ENCODE data around the gene CKAP5.

CKAP5 gene

GRCh38 chr11:46696212-46696558 is 149.9 kb downstream of the CKAP5 start:
- no peak overlapping the region; the same call in 1 of the 2 replicates for H3K4me3 ChIP-seq (ENCODE audit: control insufficient read depth, low read depth, low read length)
- no peak for DNase-seq (ENCODE audit: low read depth)
- no peak for TF ChIP-seq CTCF (IDR thresholded peaks at IDR 0.05; ENCODE audit: control insufficient read depth, insufficient read depth, low read depth, low read length, missing control alignments)

GRCh38 chr11:46695345-46696211 is 150.5 kb downstream of the CKAP5 start:
- TF ChIP-seq CTCF (IDR thresholded peaks at IDR 0.05; ENCODE audit: control insufficient read depth, insufficient read depth, low read depth, low read length, missing control alignments): no peak
- no peak overlapping the region for H3K4me3 ChIP-seq (ENCODE audit: control insufficient read depth, low read depth, low read length)
- no peak for DNase-seq (ENCODE audit: low read depth)

- TF ChIP-seq CTCF (IDR thresholded peaks at IDR 0.05; ENCODE audit: control insufficient read depth, insufficient read depth, low read depth, low read length, missing control alignments): no peak
- no peak for DNase-seq (ENCODE audit: low read depth)
- no peak overlapping the region for H3K4me3 ChIP-seq (ENCODE audit: control insufficient read depth, low read depth, low read length)
These were observed 151.5 kb downstream of the CKAP5 start for GRCh38 chr11:46694607-46695006.

GRCh38 chr11:46694072-46694471 is 152.0 kb downstream of the CKAP5 start:
- no peak for TF ChIP-seq CTCF (IDR thresholded peaks at IDR 0.05; ENCODE audit: control insufficient read depth, insufficient read depth, low read depth, low read length, missing control alignments)
- DNase-seq (ENCODE audit: low read depth): no peak
- H3K4me3 ChIP-seq (ENCODE audit: control insufficient read depth, low read depth, low read length): no peak overlapping the region

- peak; percentile 63 for DNase-seq (ENCODE audit: low read depth)
- H3K4me3 ChIP-seq (ENCODE audit: control insufficient read depth, low read depth, low read length): no peak overlapping the region
- TF ChIP-seq CTCF (IDR thresholded peaks at IDR 0.05; ENCODE audit: control insufficient read depth, insufficient read depth, low read depth, low read length, missing control alignments): no peak
These were observed 152.5 kb downstream of the CKAP5 start for GRCh38 chr11:46693597-46694012.

All from AG09309 (cell line).